HCT116 (cell line): Measurements from ENCODE around the gene THOP1.

Experiments used
- CBX3 ChIP-seq: IDR thresholded peaks from 2 replicates; pipeline ENCODE4 v1.6.1; 2012; ENCODE audit warnings: low read depth
- CEBPB ChIP-seq: IDR thresholded peaks from 2 replicates; pipeline ENCODE4 v1.6.1; 2012; ENCODE audit warnings: low read depth
- EZH2 ChIP-seq: fragments of 200-600 bp; sonication (generic); IDR thresholded peaks from 2 replicates; pipeline ENCODE4 v1.6.1; 2017; ENCODE audit warnings: antibody characterized with exemption, mixed run types
- EZH2phosphoT487 ChIP-seq: fragments of 200-600 bp; IDR thresholded peaks from 2 replicates; pipeline ENCODE4 v1.6.1; 2018; ENCODE audit warnings: antibody characterized with exemption, borderline replicate concordance
- POLR2A ChIP-seq: IDR thresholded peaks from 2 replicates; pipeline ENCODE4 v1.7.0; 2011; ENCODE audit warnings: borderline replicate concordance; ENCODE audit not compliant: insufficient read depth, insufficient read length; ENCODE audit errors: extremely low read depth
- POLR2AphosphoS5 ChIP-seq: IDR thresholded peaks from 2 replicates; pipeline ENCODE4 v1.6.1; 2011; ENCODE audit warnings: mild to moderate bottlenecking, low read depth, low read length, moderate library complexity
- RAD21 ChIP-seq: IDR thresholded peaks from 2 replicates; pipeline ENCODE4 v1.6.1; 2012; ENCODE audit warnings: low read depth, mild to moderate bottlenecking
- TCF7L2 ChIP-seq: IDR thresholded peaks from 2 replicates; pipeline ENCODE4 v1.7.0; 2011; ENCODE audit warnings: borderline replicate concordance, inconsistent platforms; ENCODE audit not compliant: insufficient read depth, insufficient read length; ENCODE audit errors: extremely low read depth
- YY1 ChIP-seq: IDR thresholded peaks from 2 replicates; pipeline ENCODE4 v1.6.1; 2011; ENCODE audit warnings: low read length, low read depth, moderate library complexity, mild to moderate bottlenecking; ENCODE audit not compliant: insufficient replicate concordance; ENCODE audit errors: extremely low read depth
- ZFX ChIP-seq: fragments of 450-650 bp; IDR thresholded peaks from 2 replicates; pipeline ENCODE4 v1.6.1; 2017
- TF ChIP-seq, protein P1 (sequence below): IDR thresholded peaks from 2 replicates; pipeline ENCODE4 v1.6.1; 2012
- TF ChIP-seq, protein P2 (sequence below), 3 experiments: fragments of 200-600 bp in 1 of 3; sonication (generic) in 1 of 3; IDR thresholded peaks in 2 of 3; conservative IDR thresholded peaks in 1 of 3; 2 replicates each; pipeline ENCODE4 v1.5.1; 2012 to 2017; ENCODE audit warnings: low read depth in 2 of 3, low read length in 2 of 3, antibody characterized with exemption in 1 of 3, borderline replicate concordance in 1 of 3, control low read depth in 1 of 3, mild to moderate bottlenecking in 1 of 3, mixed read lengths in 1 of 3, mixed run types in 1 of 3, moderate library complexity in 1 of 3; ENCODE audit not compliant: insufficient read depth in 1 of 3
- TF ChIP-seq, protein P3 (sequence below): IDR thresholded peaks from 2 replicates; pipeline ENCODE4 v1.6.1; 2012; ENCODE audit warnings: low read depth
- TF ChIP-seq, protein P4 (sequence below): IDR thresholded peaks from 2 replicates; pipeline ENCODE4 v1.6.1; 2012

DNA sequence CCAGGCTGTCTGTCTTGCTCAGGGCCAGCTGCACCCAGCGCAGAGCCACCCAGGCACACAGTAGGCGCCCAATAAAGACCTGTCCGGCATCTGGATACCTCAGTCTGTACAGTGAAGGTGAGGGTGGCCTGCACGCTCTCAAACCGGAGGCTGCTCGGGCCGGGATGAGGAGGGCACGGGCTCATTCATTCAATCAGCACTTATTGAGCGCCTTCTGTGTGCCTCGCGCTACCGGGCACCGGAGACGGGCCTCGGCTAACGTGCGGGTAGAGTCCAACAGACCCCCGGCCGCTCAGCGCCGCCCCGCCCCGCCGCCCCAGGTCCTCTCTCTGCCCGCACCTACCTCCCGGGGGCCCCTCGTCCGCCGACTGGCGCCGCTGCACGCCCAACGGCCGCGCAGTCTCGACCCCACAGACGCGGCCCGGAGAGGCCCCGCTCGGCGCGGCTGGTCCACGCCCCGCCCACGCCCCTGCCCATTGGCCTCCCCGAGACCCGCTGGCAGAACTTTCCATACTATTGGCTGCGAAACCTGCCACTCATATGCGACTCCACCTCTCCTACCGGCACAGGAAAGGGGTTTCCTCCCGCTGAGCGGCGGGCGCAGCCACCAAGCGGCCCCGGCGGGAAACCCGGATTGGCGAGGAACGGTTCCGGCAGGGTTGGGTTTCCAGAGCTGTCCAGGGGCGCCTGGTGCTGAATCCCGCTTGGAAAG, 45.5 kb upstream of the THOP1 start, which contains the start of gene SLC39A3:
- TF ChIP-seq CBX3 (peak; percentile 99), POLR2A (no peak), EZH2 (no peak), YY1 (peak; percentile 82), TCF7L2 (peak; percentile 39), RAD21 (no peak), CEBPB (no peak), POLR2AphosphoS5 (peak; percentile 53), EZH2phosphoT487 (no peak), ZFX (peak; percentile 61; the same call in 1 of the 2 replicates)
- TF ChIP-seq, protein P1, sequence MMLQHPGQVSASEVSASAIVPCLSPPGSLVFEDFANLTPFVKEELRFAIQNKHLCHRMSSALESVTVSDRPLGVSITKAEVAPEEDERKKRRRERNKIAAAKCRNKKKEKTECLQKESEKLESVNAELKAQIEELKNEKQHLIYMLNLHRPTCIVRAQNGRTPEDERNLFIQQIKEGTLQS = no peak
- TF ChIP-seq, protein P2, sequence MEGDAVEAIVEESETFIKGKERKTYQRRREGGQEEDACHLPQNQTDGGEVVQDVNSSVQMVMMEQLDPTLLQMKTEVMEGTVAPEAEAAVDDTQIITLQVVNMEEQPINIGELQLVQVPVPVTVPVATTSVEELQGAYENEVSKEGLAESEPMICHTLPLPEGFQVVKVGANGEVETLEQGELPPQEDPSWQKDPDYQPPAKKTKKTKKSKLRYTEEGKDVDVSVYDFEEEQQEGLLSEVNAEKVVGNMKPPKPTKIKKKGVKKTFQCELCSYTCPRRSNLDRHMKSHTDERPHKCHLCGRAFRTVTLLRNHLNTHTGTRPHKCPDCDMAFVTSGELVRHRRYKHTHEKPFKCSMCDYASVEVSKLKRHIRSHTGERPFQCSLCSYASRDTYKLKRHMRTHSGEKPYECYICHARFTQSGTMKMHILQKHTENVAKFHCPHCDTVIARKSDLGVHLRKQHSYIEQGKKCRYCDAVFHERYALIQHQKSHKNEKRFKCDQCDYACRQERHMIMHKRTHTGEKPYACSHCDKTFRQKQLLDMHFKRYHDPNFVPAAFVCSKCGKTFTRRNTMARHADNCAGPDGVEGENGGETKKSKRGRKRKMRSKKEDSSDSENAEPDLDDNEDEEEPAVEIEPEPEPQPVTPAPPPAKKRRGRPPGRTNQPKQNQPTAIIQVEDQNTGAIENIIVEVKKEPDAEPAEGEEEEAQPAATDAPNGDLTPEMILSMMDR (IDR thresholded peaks at IDR 0.05 in 2 of 3, conservative IDR thresholded peaks at IDR 0.05 in 1 of 3; ENCODE audit: borderline replicate concordance in 1 of 3, insufficient read depth in 1 of 3, low read depth in 2 of 3, low read length in 2 of 3) = no peak
- TF ChIP-seq, protein P3, sequence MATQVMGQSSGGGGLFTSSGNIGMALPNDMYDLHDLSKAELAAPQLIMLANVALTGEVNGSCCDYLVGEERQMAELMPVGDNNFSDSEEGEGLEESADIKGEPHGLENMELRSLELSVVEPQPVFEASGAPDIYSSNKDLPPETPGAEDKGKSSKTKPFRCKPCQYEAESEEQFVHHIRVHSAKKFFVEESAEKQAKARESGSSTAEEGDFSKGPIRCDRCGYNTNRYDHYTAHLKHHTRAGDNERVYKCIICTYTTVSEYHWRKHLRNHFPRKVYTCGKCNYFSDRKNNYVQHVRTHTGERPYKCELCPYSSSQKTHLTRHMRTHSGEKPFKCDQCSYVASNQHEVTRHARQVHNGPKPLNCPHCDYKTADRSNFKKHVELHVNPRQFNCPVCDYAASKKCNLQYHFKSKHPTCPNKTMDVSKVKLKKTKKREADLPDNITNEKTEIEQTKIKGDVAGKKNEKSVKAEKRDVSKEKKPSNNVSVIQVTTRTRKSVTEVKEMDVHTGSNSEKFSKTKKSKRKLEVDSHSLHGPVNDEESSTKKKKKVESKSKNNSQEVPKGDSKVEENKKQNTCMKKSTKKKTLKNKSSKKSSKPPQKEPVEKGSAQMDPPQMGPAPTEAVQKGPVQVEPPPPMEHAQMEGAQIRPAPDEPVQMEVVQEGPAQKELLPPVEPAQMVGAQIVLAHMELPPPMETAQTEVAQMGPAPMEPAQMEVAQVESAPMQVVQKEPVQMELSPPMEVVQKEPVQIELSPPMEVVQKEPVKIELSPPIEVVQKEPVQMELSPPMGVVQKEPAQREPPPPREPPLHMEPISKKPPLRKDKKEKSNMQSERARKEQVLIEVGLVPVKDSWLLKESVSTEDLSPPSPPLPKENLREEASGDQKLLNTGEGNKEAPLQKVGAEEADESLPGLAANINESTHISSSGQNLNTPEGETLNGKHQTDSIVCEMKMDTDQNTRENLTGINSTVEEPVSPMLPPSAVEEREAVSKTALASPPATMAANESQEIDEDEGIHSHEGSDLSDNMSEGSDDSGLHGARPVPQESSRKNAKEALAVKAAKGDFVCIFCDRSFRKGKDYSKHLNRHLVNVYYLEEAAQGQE = no peak; the same call in none of the 2 replicates
- TF ChIP-seq, protein P4, sequence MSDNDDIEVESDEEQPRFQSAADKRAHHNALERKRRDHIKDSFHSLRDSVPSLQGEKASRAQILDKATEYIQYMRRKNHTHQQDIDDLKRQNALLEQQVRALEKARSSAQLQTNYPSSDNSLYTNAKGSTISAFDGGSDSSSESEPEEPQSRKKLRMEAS = peak; percentile 78; the same call in 1 of the 2 replicates
